ENCODE data around the gene COL5A3.

DNA sequence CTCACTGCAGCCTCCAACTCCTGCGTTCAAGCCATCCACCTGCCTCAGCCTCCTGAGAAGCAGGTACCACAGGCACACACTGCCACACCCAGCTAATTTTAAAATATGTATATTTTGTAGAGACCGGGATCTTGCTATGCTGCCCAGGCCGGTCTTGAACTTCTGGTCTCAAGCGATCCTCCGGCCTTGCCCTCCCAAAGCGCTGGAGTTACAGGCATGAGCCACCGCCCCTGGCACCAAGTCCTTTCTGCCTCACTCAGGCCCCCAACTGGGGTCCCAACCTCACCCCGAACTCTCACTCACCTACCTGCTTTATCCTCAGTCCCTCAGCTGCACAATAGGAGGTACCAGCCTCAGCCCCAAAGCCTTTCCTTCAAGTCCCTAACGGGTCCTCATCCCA is 635 bp upstream of the COL5A3 start:
- no peak for TF ChIP-seq POLR2A (IDR thresholded peaks at IDR 0.05; ENCODE audit: low read length)
- no peak for TF ChIP-seq GATA1 (IDR thresholded peaks at IDR 0.05; ENCODE audit: low read depth, low read length)

All from erythroblast (primary cell).